ENCODE results near the gene DEDD2. TPM values are rescaled to one million over a fixed set of nuclear protein-coding genes. Genes with fewer than 3 reads are reported as not detected.
"Not testable (repeated sequence)": the region's sequence is repeated elsewhere in the genome, so short reads cannot be mapped to it uniquely, and the experiment has no call there.

Gene DEDD2
- total RNA-seq: 10 to 100 TPM; 19.2 to 24.8 TPM

GRCh38 chr19:42217520-42218437 is at the start of gene DEDD2:
Gene DEDD2, minus strand, starts transcription at chr19:42217677. Its CDS starts 670 bp downstream, at chr19:42217007.
- Histone ChIP-seq H3K27me3 (no peaks in the 10 kb centered on the region), H3K9me3 (no peaks in the 10 kb centered on the region), H3K27ac (peak within 1 kb of the TSS; percentile 93 to 94), H3K36me3 (peaks cover 6% of the 10 kb centered on the region), H3K4me3 (peak within 1 kb of the TSS; percentile 76 to 92), H3K4me1 (peaks cover 0 to 52% of the 10 kb centered on the region in 2 donors)
- peak; percentile 98 for DNase-seq (ENCODE audit: low spot score)
- peak in 1 of 2 donors; percentile 16 for TF ChIP-seq CTCF (IDR thresholded peaks at IDR 0.05)

GRCh38 chr19:42266928-42267603 is 49.6 kb upstream of the DEDD2 start:
- H3K36me3 ChIP-seq; H3K4me3 ChIP-seq; H3K27me3 ChIP-seq; H3K9me3 ChIP-seq; DNase-seq (ENCODE audit: low spot score): not testable (repeated sequence)
- Histone ChIP-seq H3K27ac (peak overlapping the region in 1 of 2 donors; percentile 98), H3K4me1 (peaks cover 0 to 35% of the 10 kb centered on the region in 2 donors)

GRCh38 chr19:42266105-42266504 is 48.6 kb upstream of the DEDD2 start:
- H3K27me3 ChIP-seq; H3K36me3 ChIP-seq; H3K9me3 ChIP-seq; H3K27ac ChIP-seq; DNase-seq (ENCODE audit: low spot score); H3K4me3 ChIP-seq: not testable (repeated sequence)
- peaks cover 0 to 25% of the 10 kb centered on the region in 2 donors for H3K4me1 ChIP-seq

- no peak for TF ChIP-seq CTCF (IDR thresholded peaks at IDR 0.05)
- Histone ChIP-seq H3K36me3 (no peaks in the 10 kb centered on the region), H3K4me1 (peaks cover 0 to 3% of the 10 kb centered on the region in 2 donors), H3K27ac (no peak overlapping the region), H3K9me3 (no peaks in the 10 kb centered on the region), H3K4me3 (no peak overlapping the region), H3K27me3 (no peaks in the 10 kb centered on the region)
- no peak for DNase-seq (ENCODE audit: low spot score)
Observed at GRCh38 chr19:42261763-42262162, 44.3 kb upstream of the DEDD2 start.

GRCh38 chr19:42257842-42258241 is 40.4 kb upstream of the DEDD2 start:
- H3K27me3 ChIP-seq; H3K4me3 ChIP-seq; DNase-seq (ENCODE audit: low spot score); H3K9me3 ChIP-seq; H3K36me3 ChIP-seq; H3K27ac ChIP-seq: not testable (repeated sequence)
- peaks cover 0 to 14% of the 10 kb centered on the region in 2 donors for H3K4me1 ChIP-seq

GRCh38 chr19:42255766-42256745 is 38.6 kb upstream of the DEDD2 start:
- TF ChIP-seq CTCF (IDR thresholded peaks at IDR 0.05): no peak
- H3K4me1 ChIP-seq: peaks cover 0 to 32% of the 10 kb centered on the region in 2 donors
- no peak for DNase-seq (ENCODE audit: low spot score)
- H3K27ac ChIP-seq: peak overlapping the region; percentile 99
- H3K4me3 ChIP-seq: peak overlapping the region; percentile 94 to 97
- no peaks in the 10 kb centered on the region for H3K27me3 ChIP-seq
- H3K9me3 ChIP-seq: no peaks in the 10 kb centered on the region
- H3K36me3 ChIP-seq: no peaks in the 10 kb centered on the region
